OCI-LY1 (cell line): Measurements from ENCODE around the gene CSAG2.
"Not testable (repeated sequence)": the region's sequence is repeated elsewhere in the genome, so short reads cannot be mapped to it uniquely, and the experiment has no call there.

Experiments
- CTCF ChIP-seq: fragments of 200-600 bp; sonication (generic), shearing (Covaris generic); IDR thresholded peaks from 2 replicates; pipeline ENCODE4 v1.5.1; 2017; ENCODE audit warnings: mild to moderate bottlenecking, antibody characterized with exemption, low read length, moderate library complexity, mixed read lengths
- EZH2 ChIP-seq: fragments of 200-600 bp; sonication (generic), shearing (Covaris generic); IDR thresholded peaks from 2 replicates; pipeline ENCODE4 v1.8.0; 2017; ENCODE audit warnings: borderline replicate concordance, mixed run types, mild to moderate bottlenecking, antibody characterized with exemption, low read length, moderate library complexity, mixed read lengths

GRCh38 chrX:152754871-152755270 is 45.8 kb upstream of the CSAG2 start:
- TF ChIP-seq CTCF, EZH2: not testable (repeated sequence)
